H9 (cell line): ENCODE measurements around the gene POC5. TPM values are rescaled to one million over a fixed set of nuclear protein-coding genes. Genes with fewer than 3 reads are reported as not detected.

Experiments
- DNase-seq: peaks from one replicate; pipeline ENCODE4 v3.0.0-alpha.2; 2017
- H2AFZ ChIP-seq: one replicate; pipeline ENCODE4 v1.6.1; 2013; ENCODE audit warnings: mild to moderate bottlenecking, low read length, control low read depth, moderate library complexity
- H2AK5ac ChIP-seq: 2 replicates; pipeline ENCODE4 v1.6.1; 2013; ENCODE audit warnings: low read length, control low read depth, mixed read lengths; ENCODE audit not compliant: insufficient read length
- H2BK120ac ChIP-seq: one replicate; pipeline ENCODE4 v1.6.1; 2013; ENCODE audit warnings: low read depth, mild to moderate bottlenecking, low read length, control low read depth, inconsistent platforms; ENCODE audit not compliant: poor library complexity, severe bottlenecking
- H2BK12ac ChIP-seq: 2 replicates; pipeline ENCODE4 v1.6.1; 2013; ENCODE audit warnings: low read length, control low read depth, mixed read lengths, low read depth; ENCODE audit not compliant: insufficient read length
- H2BK15ac ChIP-seq: 2 replicates; pipeline ENCODE4 v1.6.1; 2013; ENCODE audit warnings: low read depth, low read length, control low read depth
- H2BK20ac ChIP-seq: one replicate; pipeline ENCODE4 v1.6.1; 2013; ENCODE audit warnings: low read depth, mild to moderate bottlenecking, low read length, control low read depth, inconsistent platforms; ENCODE audit not compliant: poor library complexity, severe bottlenecking
- H2BK5ac ChIP-seq: 2 replicates; pipeline ENCODE4 v1.6.1; 2013; ENCODE audit warnings: low read length, control low read depth, mixed read lengths; ENCODE audit not compliant: insufficient read length
- H3K14ac ChIP-seq: 2 replicates; pipeline ENCODE4 v1.6.1; 2013; ENCODE audit warnings: low read length, control low read depth; ENCODE audit not compliant: insufficient read depth
- H3K18ac ChIP-seq: 2 replicates; pipeline ENCODE4 v1.6.1; 2013; ENCODE audit warnings: low read depth, mild to moderate bottlenecking, mixed read lengths, low read length, control low read depth; ENCODE audit not compliant: insufficient read length
- H3K23ac ChIP-seq: 2 replicates; pipeline ENCODE4 v1.6.1; 2013; ENCODE audit warnings: low read length, control low read depth, mixed read lengths, low read depth; ENCODE audit not compliant: insufficient read length
- H3K23me2 ChIP-seq: 2 replicates; pipeline ENCODE4 v1.6.1; 2013; ENCODE audit warnings: low read depth, mild to moderate bottlenecking, mixed read lengths, low read length, control low read depth; ENCODE audit not compliant: insufficient read length, poor library complexity, severe bottlenecking
- H3K27ac ChIP-seq: 2 replicates; pipeline ENCODE4 v1.5.1; 2013; ENCODE audit warnings: low read length, control low read depth, mixed read lengths, low read depth; ENCODE audit not compliant: insufficient read length
- H3K27me3 ChIP-seq: 2 replicates; pipeline ENCODE4 v1.6.1; 2013; ENCODE audit warnings: low read length, control low read depth, inconsistent platforms; ENCODE audit not compliant: insufficient read depth
- H3K4ac ChIP-seq: 2 replicates; pipeline ENCODE4 v1.6.1; 2013; ENCODE audit warnings: low read depth, mild to moderate bottlenecking, control low read depth, inconsistent platforms, low read length, moderate library complexity
- H3K4me1 ChIP-seq: 2 replicates; pipeline ENCODE4 v1.6.1; 2013; ENCODE audit warnings: low read length, control low read depth, inconsistent platforms; ENCODE audit not compliant: insufficient read depth
- H3K4me2 ChIP-seq: 2 replicates; pipeline ENCODE4 v1.6.1; 2013; ENCODE audit warnings: low read length, control low read depth, mixed read lengths; ENCODE audit not compliant: insufficient read length, insufficient read depth
- H3K56ac ChIP-seq: 2 replicates; pipeline ENCODE4 v1.6.1; 2013; ENCODE audit warnings: low read depth, mild to moderate bottlenecking, mixed read lengths, low read length, control low read depth; ENCODE audit not compliant: insufficient read length
- H3K79me1 ChIP-seq: 2 replicates; pipeline ENCODE4 v1.6.1; 2013; ENCODE audit warnings: low read depth, mild to moderate bottlenecking, moderate library complexity, low read length, control low read depth, inconsistent platforms; ENCODE audit not compliant: insufficient read depth, poor library complexity, severe bottlenecking
- H3K79me2 ChIP-seq: 2 replicates; pipeline ENCODE4 v1.6.1; 2013; ENCODE audit warnings: low read length, control low read depth, inconsistent platforms; ENCODE audit not compliant: insufficient read depth
- H3K9ac ChIP-seq: 2 replicates; pipeline ENCODE4 v1.6.1; 2013; ENCODE audit warnings: low read length, control low read depth, mixed read lengths; ENCODE audit not compliant: insufficient read length; ENCODE audit errors: extremely low read depth
- H3K9me3 ChIP-seq: one replicate; pipeline ENCODE4 v1.6.1; 2013; ENCODE audit warnings: low read depth, low read length, inconsistent platforms; ENCODE audit not compliant: control insufficient read depth
- H3T11ph ChIP-seq: one replicate; pipeline ENCODE4 v1.6.1; 2013; ENCODE audit warnings: mild to moderate bottlenecking, low read length, control low read depth, inconsistent platforms
- H4K20me1 ChIP-seq: one replicate; pipeline ENCODE4 v1.6.1; 2013; ENCODE audit not compliant: control insufficient read depth, insufficient read length, insufficient read depth
- H4K5ac ChIP-seq: 2 replicates; pipeline ENCODE4 v1.6.1; 2013; ENCODE audit warnings: low read depth, mild to moderate bottlenecking, mixed read lengths, low read length, control low read depth; ENCODE audit not compliant: insufficient read length
- H4K8ac ChIP-seq: replicated peaks from 2 replicates; pipeline ENCODE4 v1.6.1; 2013; ENCODE audit warnings: low read length, control low read depth, mixed read lengths, low read depth; ENCODE audit not compliant: insufficient read length
- H4K91ac ChIP-seq: 2 replicates; pipeline ENCODE4 v1.6.1; 2013; ENCODE audit warnings: low read depth, mild to moderate bottlenecking, moderate library complexity, mixed read lengths, low read length, control low read depth; ENCODE audit not compliant: insufficient read length
- H3K27ac Mint-ChIP-seq, 3 experiments: 2 replicates in 2 of 3; 3 replicates in 1 of 3; pipeline ENCODE4 v1.8.0; 2020 to 2021; ENCODE audit warnings: mixed read lengths in 3 of 3, mild to moderate bottlenecking in 1 of 3, moderate library complexity in 1 of 3
- H3K27me3 Mint-ChIP-seq: 2 replicates; pipeline ENCODE4 v1.8.0; 2021; ENCODE audit warnings: low read depth, mild to moderate bottlenecking, moderate library complexity, mixed read lengths
- H3K36me3 Mint-ChIP-seq, 3 experiments: 2 replicates in 2 of 3; 3 replicates in 1 of 3; pipeline ENCODE4 v1.8.0; 2020 to 2021; ENCODE audit warnings: low read depth in 3 of 3, mixed read lengths in 3 of 3; ENCODE audit not compliant: insufficient read depth in 1 of 3
- H3K4me1 Mint-ChIP-seq, 2 experiments: 2 replicates each; pipeline ENCODE4 v1.8.0; 2020; ENCODE audit warnings: mixed read lengths in 2 of 2
- H3K4me3 Mint-ChIP-seq, 2 experiments: 2 replicates in 1 of 2; 3 replicates in 1 of 2; pipeline ENCODE4 v1.8.0; 2020 to 2021; ENCODE audit warnings: mild to moderate bottlenecking in 2 of 2, mixed read lengths in 2 of 2, moderate library complexity in 1 of 2
- H3K9me3 Mint-ChIP-seq, 2 experiments: 2 replicates in 1 of 2; 3 replicates in 1 of 2; pipeline ENCODE4 v1.8.0; 2020; ENCODE audit warnings: mild to moderate bottlenecking in 2 of 2, mixed read lengths in 2 of 2, moderate library complexity in 1 of 2
- WGBS: extraction: QIAGEN DNeasy Blood & Tissue Kit; methylation state at CpG from one replicate; pipeline ENCODE4 v1.1.7; 2013; ENCODE audit warnings: missing lambda C conversion rate, low lambda C conversion rate, mixed read lengths; ENCODE audit not compliant: insufficient read length; ENCODE audit errors: extremely low coverage; 5-methylcytosine and 5-hydroxymethylcytosine counted together
- total RNA-seq: library from RNA; stranded (reverse); gene quantifications from 2 replicates; pipeline ENCODE4 v1.2.1, GENCODE V29; 2021
- TF ChIP-seq, protein P1 (sequence below): fragments of 200-600 bp; sonication (generic); conservative IDR thresholded peaks from 3 replicates; pipeline ENCODE4 v1.8.0; 2021; ENCODE audit warnings: antibody characterized with exemption, mild to moderate bottlenecking

Gene POC5
- total RNA-seq, 1 experiment from 2014 or later = 12.2 TPM

DNA sequence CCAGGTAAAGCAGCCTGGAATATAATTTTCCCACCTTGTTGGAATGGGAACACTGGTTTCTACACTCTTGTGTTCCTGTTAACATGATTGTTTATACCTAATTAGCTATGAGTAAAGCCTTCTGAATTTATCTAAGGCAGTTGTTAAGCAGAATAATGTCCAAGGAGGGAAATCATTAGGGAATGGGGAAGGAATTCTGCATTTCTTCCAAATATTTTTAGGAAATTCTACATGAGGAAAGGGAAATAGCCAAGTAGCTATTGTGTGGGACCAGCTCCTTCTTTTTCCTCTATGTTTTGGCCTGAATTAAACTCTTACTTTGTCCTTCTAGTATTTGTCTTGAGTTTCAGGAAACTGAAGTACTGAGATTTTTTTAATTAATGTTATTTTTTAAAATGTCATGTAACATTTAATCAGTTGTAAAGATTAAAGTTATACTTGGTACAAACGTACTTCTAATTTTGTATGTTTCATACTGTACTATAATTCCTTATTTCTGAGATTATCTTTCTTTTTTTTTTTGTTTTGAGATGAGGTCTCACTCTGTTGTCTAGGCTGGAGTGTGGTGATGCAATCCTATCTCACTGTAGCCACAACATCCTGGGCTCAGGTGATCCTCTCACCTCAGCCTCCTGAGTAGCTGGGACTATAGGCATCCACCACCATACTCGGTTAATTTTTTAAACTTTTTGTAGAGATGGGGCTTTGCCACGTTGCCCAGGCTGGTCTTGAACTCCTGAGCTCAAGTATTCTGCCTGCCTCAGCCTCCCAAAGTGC, 77.5 kb downstream of the POC5 start:
- Mint-ChIP-seq H3K36me3 (no peaks in the 10 kb centered on the region), H3K4me3 (no peak overlapping the region), H3K4me1 (peaks cover 3 to 6% of the 10 kb centered on the region in 2 experiments; a peak in 3 of 4 replicates), H3K27ac (no peak overlapping the region), H3K27me3 (no peaks in the 10 kb centered on the region; the same call in 1 of the 2 replicates), H3K9me3 (peaks cover 0 to 2% of the 10 kb centered on the region in 2 experiments; a peak in 2 of 5 replicates)
- Histone ChIP-seq H3K4me1 (no peaks in the 10 kb centered on the region), H2BK20ac (no peak overlapping the region), H2AFZ (no peak overlapping the region), H3K56ac (no peak overlapping the region), H3T11ph (no peak overlapping the region), H3K79me2 (no peaks in the 10 kb centered on the region), H3K23me2 (no peaks in the 10 kb centered on the region), H4K8ac (no peak overlapping the region), H3K27me3 (peaks cover 2% of the 10 kb centered on the region; the same call in 1 of the 2 replicates), H3K9ac (no peak overlapping the region), H2BK5ac (no peak overlapping the region), H2BK12ac (no peak overlapping the region), H3K27ac (no peak overlapping the region), H2AK5ac (no peak overlapping the region), H3K4me2 (no peak overlapping the region), H4K91ac (no peak overlapping the region), H4K5ac (no peak overlapping the region), H3K79me1 (no peaks in the 10 kb centered on the region), H3K23ac (no peak overlapping the region), H3K4ac (no peak overlapping the region), H3K9me3 (no peaks in the 10 kb centered on the region), H4K20me1 (no peaks in the 10 kb centered on the region), H2BK120ac (no peak overlapping the region), H3K14ac (no peak overlapping the region), H2BK15ac (no peak overlapping the region), H3K18ac (no peak overlapping the region)
- DNase-seq = no peak
- no CpG with 5 or more reads among the region's 3 CpGs for WGBS
- TF ChIP-seq, protein P1, sequence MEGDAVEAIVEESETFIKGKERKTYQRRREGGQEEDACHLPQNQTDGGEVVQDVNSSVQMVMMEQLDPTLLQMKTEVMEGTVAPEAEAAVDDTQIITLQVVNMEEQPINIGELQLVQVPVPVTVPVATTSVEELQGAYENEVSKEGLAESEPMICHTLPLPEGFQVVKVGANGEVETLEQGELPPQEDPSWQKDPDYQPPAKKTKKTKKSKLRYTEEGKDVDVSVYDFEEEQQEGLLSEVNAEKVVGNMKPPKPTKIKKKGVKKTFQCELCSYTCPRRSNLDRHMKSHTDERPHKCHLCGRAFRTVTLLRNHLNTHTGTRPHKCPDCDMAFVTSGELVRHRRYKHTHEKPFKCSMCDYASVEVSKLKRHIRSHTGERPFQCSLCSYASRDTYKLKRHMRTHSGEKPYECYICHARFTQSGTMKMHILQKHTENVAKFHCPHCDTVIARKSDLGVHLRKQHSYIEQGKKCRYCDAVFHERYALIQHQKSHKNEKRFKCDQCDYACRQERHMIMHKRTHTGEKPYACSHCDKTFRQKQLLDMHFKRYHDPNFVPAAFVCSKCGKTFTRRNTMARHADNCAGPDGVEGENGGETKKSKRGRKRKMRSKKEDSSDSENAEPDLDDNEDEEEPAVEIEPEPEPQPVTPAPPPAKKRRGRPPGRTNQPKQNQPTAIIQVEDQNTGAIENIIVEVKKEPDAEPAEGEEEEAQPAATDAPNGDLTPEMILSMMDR = no peak
